ENCODE data around the gene ANKFN1.
A peak's percentile ranks its signal among the peaks of the same experiment; 100 is the strongest.

GRCh38 chr17:56121191-56122051, 31.9 kb upstream of the ANKFN1 start:
- TF ChIP-seq CTCF (conservative IDR thresholded peaks at IDR 0.05; ENCODE audit: low read length): peak; percentile 78
- no peak for TF ChIP-seq EZH2phosphoT487 (IDR thresholded peaks at IDR 0.05; ENCODE audit: borderline replicate concordance)

Data from Loucy (cell line).